Stimulated activated CD4-positive, alpha-beta T cell treated with anti-CD3 and anti-CD28 coated beads, Interleukin-15, amount 100 ng/mL, for 1 hour (primary cell): ENCODE measurements around the gene CYBC1.
"Not testable (repeated sequence)": the region's sequence is repeated elsewhere in the genome, so short reads cannot be mapped to it uniquely, and the experiment has no call there.

ENCODE experiments used
- DNase-seq, 2 donors: peaks; one replicate each; pipeline ENCODE4 v3.0.0-alpha.2; 2020; ENCODE audit warnings: low read depth in 1 of 2, low spot score in 1 of 2

The CYBC1 gene

DNA sequence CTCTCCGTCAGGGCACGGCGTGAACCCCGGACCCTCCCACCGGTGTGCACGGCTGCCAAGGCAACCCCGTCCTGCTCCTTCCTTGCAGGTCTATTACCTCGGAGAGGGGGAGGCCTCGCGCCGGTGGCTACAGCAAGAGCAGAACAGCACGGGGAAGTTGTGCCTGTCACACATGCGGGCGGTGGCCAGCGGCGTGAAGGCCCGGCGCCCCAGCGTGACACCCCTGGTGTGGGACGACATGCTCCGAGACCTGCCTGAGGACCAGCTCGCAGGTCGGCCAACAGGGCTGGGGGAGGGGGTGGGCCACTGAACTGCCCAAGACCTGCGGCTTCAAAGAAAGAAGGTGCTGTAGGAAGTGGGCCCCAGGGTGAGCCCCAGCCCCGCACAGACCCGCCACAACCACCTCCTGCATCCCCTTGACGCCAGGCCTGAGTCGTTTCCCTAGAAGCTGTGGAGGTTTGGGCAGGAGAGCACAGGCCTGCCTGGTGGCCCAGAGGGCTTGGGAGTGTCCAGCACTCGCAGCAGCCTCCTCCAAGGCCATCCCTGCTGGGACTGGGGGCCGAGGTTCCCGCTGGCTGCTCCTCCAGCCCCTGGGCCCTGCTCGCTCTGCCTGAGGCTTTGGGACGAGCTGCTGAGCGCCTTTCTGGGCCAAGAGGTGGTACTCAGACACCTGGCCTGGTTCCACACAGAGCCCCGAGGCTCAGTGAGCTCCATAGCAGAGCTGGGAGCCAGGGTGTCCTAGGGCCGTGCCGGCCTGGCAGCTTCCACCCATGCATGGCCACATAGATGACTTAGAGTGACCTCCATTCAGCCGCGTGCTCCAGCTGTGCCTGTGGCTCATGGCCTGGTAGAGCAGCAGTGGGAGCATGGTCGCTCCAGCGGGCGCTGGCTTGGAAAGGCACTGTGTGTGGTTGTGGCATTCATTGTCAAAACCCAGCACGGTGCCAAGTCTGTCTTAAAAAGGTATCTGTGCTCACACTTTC is 14.7 kb downstream of the CYBC1 start:
- DNase-seq: no peak

DNA sequence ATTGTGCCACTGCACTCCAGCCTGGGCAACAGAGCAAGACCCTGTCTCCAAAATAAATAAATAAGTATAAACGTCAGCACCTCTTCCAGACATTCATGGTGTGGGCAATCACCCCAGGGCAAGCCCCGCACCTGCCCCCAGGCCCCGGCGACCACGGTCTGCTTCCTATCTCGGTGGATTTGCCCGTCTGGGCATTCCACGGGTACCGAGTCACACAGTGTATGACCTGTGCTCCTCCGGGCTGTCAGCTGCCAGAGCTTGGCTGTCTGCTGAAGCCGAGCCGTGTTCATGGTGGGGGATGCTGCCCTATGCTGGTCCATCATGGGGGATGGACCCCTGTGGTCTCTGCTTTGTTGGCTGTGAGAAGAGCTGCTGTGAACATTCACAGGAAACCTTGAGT is 15.4 kb downstream of the CYBC1 start:
- no peak for DNase-seq

DNA sequence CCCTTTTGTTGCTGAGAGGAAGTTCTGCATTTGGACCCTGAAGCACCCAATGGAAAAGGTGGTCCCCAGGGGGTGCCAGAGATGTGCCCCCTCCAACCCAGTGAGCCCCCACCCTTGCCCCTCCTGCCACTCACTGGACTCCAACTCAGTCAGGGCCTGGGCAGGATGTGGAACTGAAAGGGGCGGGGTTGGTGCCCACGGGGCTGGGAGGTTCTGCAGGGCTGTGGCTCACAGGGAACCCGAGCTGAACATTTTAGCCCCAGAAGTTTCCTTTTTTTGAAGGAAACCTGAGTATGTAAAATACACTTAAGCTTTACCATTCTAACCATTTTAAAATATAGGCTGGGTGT is 16.4 kb downstream of the CYBC1 start:
- no peak for DNase-seq

DNA sequence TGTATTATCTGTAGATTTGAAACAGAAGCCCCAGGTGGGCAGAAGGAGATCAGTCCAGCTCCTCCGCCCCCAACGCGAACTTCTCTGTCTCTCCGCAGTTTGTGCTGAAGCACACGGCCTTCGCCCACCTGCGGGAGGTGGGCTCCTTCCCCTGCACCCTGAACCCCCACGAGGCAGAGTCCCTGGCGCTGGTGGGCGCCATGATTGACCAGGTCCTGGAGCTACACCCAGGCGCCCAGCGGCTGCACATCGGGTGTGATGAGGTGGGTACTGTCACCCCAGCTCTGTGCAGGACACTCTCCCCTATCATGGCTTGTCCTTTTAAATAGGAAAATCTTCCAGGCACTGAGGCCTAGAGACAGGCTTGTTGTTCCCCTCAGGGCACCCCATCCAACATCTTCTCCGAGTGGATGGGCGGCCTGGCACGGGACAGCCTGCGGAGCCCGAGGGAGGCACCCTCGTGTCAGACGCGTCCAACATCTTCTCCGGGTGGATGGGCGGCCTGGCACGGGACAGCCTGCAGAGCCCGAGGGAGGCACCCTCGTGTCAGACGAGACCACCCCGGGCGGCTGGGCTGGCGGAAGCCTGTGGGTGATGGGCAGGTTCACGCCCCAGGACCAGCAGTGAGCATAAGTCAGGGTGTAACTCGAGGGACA is 16.9 kb downstream of the CYBC1 start:
- DNase-seq: no peak

DNA sequence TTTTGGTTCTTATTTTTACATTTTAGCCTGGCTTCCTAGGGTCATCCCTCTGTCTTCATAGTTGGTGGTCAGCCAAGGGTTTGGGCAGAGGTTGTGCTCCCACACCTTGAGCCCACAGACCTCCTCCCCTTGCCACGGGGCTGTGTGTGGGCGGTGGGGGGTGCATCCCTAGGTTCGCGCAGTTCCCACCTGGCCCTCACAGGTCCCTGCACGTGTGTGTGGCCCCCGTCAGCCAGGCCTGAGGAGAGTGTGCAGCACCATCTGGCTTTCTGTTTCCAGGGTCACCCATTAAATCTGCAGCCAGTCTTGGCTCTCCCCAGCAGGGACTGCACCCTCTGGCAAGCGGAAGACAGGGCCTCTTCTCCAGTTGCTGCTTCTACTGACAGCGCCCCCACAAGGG is 18.5 kb downstream of the CYBC1 start:
- DNase-seq: no peak

DNA sequence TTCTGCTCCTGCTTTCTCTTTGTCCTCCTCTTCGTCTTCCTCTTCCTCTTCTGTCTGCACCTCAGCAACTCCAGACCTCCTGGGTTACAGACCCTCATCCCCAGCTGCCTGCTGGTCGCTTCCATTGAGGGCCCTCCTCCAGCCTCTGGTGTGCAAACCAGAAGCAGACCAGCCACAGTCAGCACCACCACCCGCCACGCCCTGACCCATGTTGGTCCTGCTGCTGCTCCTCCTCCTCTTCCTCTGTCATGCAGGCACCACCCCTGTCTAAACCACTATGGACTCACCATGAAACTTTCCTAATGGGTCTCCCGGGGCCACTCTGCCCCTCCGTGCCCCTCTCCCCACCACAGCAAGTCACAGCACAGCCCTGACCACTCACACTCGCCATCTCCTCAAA is 20.7 kb downstream of the CYBC1 start:
- DNase-seq: no peak

DNA sequence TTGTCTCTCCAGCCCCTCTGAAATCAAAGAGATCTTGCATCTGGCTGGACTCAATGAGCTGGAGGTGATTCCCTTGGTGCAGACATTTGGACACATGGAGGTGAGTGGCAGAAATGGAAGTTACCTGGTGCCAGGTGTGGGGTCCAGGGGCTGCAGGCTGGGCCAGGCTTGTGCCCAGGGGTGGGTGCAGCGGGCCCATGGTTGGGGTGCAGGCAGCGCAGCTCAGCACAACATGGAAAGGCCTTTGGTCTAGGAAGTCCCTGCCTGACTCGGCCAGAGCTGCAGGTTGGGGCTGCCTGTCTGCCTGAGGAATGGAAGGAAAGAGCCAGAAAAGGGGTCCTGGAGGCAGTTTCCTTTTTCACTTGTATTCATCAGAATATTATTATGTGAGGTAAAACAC is 22.0 kb downstream of the CYBC1 start:
- no peak for DNase-seq

DNA sequence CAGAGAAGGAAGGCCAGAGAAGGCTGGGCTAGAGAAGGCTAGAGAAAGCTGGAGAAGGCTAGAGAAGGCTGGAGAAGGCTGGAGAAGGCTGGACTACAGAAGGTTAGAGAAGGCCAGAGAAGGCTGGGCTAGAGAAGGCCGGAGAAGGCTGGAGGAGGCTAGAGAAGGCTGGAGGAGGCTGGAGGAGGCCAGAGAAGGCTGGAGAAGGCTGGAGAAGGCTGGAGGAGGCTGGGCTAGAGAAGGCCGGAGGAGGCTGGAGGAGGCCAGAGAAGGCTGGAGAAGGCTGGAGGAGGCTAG is 25.7 kb downstream of the CYBC1 start:
- DNase-seq: no peak

DNA sequence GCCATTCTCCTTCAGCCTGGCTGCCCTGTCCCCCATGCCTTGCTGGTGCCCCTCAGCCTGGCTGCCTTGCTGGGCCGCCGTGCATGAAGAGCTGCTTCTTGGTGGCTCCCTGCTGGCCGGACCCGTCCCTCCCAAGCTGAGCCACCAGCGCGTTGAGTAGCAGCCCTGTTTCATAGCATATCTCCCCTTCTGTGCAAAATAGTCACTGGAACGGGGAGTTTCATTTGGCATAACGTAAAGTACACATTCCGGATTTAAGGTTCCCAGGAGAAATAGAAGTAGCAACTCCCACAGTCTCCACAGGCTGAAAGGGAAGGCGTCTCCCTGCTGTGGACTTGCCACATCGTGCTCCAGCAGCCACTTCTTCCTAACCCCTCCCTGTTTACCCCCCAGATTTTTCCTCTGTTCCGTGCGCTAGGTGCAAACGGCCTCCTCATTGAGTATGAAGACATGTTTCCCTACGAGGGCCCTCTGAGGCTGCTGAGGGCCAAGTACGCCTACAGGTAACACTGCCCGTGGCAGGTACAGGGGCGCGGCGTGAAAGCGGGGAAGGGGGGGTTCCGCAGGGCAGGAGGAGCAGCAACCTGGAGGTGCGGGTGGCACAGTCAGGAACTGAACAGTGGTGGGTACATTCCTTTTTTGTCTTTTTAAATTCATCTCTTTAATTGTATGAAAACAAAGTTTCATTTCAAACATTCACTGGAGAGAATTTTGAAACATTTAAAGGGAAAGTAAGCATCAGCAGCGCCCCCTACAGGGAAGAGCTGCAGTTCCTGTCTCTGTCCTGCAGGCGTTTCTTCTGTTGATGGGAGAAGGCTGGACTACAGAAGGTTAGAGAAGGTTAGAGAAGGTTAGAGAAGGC is 26.3 kb downstream of the CYBC1 start:
- DNase-seq: peak in 1 of 2 donors; percentile 34

DNA sequence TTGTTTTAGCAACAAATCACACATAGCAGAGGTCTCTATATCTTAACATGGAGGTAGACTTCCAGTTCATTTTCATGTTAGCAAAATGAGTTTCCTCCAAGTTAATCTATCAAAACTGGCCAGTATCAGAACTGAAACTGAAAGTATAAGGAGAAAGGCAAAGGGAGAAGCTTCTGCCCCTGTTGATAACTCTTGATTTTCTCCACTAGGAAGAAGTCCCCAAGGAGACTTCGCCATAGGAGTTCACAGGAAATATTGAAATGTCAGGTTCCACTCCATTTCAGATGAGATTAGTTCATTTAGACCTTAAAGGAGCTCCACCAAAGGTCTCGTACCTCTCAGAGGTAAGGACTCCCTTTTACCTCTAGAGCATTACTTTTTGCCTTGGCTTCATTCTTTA is 31.0 kb downstream of the CYBC1 start:
- no peak for DNase-seq

DNA sequence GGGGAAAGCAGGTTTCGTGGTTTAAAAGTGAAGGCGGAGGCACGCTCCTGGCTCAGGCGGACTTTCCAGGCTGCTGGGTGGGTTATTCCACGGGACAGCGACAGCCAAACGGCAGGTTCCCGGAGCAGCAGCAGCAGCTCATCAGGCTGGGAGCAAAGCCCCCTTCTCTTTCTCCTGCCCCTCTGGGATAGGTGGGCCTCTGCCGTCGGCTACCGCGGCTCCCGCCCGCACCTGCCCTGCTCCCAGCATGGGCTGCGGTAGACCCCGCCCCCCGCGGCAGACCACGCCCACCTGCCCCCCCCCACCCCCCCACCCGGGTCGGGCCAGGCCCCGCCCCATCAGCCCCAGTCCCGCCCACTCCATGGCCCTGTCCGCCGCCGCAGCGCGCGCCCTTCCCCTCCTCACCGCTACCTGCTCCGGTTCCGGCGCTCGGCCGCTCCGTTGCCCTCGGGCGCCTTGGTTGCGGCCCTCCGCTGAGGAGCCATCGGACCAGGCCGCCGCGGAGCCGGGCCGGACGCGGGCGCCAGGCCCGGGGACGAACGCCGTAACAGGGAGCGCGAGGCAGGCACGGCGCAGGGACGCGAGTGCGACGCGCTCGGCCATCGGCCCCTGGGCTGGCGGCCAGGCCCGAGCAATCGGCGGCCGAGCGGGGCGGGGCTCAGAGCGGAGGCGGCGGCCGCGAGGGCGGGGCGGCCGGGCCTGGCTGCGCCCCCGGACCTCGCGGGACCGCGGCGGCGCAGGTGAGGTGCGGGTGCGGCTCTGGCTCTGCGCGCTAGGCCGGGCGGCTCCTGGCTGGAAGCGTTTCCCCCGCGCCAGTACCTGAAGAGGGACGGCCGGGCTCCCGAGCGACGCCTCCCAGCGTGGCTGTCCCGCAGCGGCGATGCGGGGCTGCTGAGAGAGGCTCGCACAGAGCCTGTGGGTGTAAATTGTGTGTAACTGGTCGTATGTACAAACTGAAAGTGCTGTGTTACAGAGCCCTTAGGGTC is 32.3 kb downstream of the CYBC1 start, which contains the start of the genes HEXD and OGFOD3:
Gene HEXD (plus strand): TSS at position 347 of the 986 bp plus-strand sequence. CDS start 1,453 bp downstream, outside the sequence.
Gene OGFOD3 (minus strand): TSS at position 586 of the 986 bp plus-strand sequence. CDS start 101 bp downstream, at position 485.
- DNase-seq: peak; percentile 74 to 78

DNA sequence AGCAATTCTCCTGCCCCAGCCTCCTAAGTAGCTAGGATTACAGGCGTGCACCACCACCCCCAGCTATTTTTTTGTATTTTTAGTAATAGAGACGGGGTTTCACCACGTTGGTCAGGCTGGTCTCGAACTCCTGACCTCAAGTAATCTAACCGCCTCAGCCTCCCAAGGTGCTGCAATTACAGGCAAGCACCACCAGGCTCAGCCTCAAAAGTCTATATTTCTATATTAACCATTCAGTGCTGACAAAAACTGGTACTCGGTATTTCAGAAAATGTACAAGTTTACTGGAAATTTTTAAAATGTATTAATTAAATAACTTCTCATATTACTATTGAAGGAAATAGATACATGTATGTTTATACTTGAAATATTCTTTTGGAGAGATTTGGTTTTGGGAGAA is 33.8 kb downstream of the CYBC1 start:
- DNase-seq: no peak

DNA sequence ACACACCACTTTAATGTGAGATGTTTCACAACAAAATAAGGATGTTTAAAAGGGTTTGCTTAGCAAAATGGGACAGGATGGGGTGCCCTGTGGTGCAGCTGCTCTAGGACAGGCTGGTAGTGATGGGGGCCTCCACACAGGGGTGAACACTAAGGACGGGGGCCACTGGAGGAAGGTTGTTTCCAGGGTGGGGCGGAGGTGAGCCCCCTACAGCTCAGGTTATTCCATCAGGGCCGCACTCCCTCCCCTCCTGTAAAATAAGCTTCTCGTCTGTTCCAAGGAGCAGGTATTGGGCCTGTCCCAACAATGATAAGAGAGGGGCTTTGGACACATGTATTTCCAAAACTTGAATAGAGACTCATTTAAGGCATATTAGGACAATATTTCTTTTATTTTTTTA is 34.3 kb downstream of the CYBC1 start:
- no peak for DNase-seq

DNA sequence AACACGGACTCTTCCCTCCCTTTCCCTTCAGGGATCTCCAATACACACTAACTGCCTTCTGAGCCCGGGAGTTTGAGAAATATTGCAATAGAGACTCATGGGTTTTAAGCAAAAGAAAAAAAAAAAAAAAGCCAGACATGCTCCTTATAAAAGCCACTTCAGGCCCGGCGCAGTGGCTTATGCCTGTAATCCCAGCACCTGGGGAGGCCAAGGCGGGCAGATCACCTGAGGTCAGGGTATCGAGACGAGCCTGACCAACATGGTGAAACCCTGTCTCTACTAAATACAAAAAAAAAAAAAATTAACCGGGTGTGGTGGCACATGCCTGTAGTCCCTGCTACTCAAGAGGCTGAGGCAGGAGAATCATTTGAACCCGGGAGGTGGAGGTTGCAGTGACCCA is 34.8 kb downstream of the CYBC1 start:
- no peak for DNase-seq

DNA sequence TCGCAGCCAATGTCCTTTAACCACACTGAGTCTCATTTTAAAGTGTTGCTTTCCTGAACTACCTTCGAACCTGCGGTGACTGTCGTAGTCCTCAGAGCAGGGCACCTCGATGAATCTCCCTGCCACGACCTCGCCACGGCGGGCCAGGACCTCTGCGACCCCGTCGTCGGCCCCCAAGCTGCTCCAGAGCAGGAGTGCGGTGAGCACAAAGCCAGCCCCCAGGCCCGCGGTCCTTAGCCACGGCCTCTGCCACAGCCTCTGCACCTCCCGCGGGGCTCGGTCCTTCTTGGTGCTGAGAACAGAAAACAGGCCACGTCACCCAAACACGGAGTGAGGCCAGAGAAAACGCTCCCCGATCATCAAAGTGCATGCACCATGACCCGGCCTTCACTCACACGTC is 35.2 kb downstream of the CYBC1 start:
- no peak for DNase-seq

DNA sequence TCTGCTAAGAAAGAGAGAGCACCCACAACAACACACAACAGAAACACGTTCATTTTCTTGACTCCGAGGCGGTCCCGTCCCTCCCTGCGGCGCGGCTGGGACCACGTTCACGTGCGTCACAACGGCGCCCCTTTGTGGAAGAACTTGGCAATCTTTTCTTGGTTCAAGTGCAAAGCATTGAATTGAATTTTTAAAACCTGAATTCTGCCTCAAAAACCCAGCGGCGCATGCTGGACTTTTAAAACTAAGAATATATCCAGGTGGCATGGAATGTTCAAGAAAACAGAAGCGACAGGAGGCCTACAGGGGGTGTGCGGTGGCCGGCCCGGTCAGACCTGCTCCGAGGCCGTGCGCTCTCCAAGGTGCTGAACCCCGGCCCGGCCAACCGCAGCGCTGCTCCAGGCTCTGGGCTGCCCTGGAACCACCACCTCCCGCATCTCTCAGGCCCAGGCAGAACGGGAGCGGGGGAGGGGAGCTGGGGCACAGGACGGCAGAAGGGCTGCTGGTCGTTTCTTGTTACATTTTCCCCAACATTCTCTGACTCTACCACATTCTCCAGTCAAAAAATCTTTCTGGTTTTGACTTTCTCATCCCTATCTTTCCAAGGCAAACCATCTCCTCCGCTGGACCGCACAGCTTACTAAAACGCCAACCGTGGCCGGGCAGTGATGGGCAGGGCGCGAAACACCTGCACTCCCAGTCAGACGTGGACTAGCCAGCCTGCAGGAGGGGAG is 35.8 kb downstream of the CYBC1 start:
- peak; percentile 41 to 62 for DNase-seq

DNA sequence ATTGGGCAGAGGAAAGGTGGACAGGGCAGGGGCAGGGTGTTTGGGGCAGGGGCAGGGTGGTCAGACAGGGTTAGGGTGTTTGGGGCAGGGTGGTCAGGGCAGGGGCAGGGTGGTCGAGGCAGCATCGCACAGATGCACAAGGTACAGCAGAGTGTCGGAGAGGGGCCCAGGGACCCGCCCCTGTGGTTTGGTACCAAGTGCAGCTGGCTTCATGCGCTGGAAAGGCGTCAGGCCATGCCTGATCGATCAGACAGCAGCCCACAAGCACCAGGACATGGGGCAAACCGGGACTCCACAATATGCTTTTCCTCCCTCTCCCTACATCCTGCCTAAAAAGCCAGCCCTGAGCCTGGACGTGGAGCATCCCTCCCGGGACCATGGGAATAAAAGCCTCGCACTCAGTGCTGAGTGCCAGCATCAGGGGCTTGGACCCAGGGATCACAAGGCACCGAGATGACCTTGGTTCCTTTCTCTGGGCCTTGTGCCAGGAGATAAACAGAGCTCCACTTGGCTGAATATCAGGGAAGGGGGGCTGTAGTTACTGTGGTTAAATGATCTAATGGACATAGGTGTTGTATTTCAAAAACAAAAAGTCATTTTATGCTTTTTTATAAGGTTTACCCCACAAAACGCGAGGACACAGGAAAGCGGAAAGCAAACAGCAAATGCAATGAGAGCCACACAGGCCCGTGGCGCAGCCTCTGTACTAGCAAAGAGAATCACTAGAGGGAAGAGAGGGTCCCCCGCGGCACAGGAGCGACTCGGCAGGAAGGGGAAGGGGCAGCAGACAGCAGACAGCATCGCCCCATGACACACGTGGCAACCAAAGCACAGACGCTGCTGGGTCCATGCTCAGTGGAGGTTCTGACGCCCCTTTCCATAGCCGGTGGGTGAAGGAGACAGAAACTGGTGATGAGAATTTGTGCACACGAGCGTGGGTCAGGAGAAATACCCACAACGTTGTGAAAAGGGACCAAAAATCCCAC is 37.7 kb downstream of the CYBC1 start:
- no peak for DNase-seq

DNA sequence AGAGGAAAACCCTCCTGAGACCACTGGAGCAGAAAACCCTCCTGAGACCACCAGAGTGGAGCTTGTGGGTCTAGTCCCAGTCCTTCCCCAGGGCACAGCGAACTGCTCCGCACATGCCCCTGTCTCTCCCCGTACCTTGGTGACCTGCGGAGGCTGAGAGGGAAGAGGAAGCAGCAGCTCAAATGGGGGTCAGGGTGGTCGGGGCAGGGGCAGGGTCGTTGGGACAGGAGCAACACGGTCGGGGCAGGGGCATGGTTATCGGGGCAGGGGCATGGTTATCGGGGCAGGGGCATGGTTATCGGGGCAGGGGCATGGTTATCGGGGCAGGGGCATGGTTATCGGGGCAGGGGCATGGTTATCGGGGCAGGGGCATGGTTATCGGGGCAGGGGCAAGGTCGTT is 38.5 kb downstream of the CYBC1 start:
- not testable (repeated sequence) for DNase-seq
